IPS DF 6.9 (cell line): Measurements from ENCODE around the gene TNFSF9.
"Not testable (repeated sequence)": the region's sequence is repeated elsewhere in the genome, so short reads cannot be mapped to it uniquely, and the experiment has no call there.

ENCODE experiments used
- DNase-seq: peaks from one replicate; pipeline ENCODE4 v3.0.0-alpha.2; 2013; ENCODE audit warnings: low read depth, low spot score
- H3K27ac ChIP-seq: one replicate; pipeline ENCODE4 v1.5.1; 2013; ENCODE audit warnings: low read length, control low read depth
- H3K27me3 ChIP-seq: 2 replicates; pipeline ENCODE4 v1.6.1; 2013; ENCODE audit warnings: mild to moderate bottlenecking, low read length; ENCODE audit not compliant: control insufficient read depth, insufficient read depth
- H3K36me3 ChIP-seq: 2 replicates; pipeline ENCODE4 v1.6.1; 2013; ENCODE audit warnings: low read length; ENCODE audit not compliant: control insufficient read depth, insufficient read depth
- H3K4me1 ChIP-seq: 2 replicates; pipeline ENCODE4 v1.6.1; 2013; ENCODE audit warnings: low read length; ENCODE audit not compliant: control insufficient read depth, insufficient read depth
- H3K4me3 ChIP-seq: 2 replicates; pipeline ENCODE4 v1.5.1; 2013; ENCODE audit warnings: mild to moderate bottlenecking, low read length
- H3K9me3 ChIP-seq: 2 replicates; pipeline ENCODE4 v1.6.1; 2013; ENCODE audit warnings: low read length, inconsistent platforms; ENCODE audit not compliant: control insufficient read depth, insufficient read depth
- WGBS: extraction: QIAGEN DNeasy Blood & Tissue Kit; methylation state at CpG from one replicate; pipeline ENCODE4 v1.1.7; 2013; ENCODE audit warnings: mixed read lengths, missing lambda C conversion rate; ENCODE audit not compliant: insufficient read length, insufficient coverage; 5-methylcytosine and 5-hydroxymethylcytosine counted together

Gene TNFSF9

DNA sequence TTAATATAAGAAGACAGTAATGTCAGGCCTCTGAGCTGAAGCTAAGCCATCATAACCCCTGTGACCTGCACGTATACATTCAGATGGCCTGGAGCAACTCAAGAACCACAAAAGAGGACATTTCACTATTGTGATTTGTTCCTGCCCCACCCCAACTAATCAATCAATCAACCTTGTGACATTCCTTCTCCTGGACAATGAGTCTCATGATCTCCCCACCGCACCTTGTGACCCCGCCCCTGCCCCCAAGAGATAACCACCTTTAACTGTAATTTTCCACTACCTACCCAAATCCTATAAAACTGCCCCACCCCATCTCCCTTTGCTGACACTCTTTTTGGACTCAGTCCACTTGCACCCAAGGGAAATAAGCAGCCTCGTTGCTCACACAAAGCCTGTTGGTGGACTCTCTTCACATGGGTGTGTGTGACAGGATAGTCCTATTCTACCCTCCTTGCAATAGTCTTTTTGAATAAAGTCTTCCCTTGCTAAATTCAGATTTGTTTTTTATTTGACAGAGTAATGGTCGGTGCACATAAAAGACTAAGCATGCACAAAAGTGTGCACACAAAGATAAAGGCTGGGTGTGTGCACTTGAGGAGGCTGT, 46.1 kb downstream of the TNFSF9 start:
- Histone ChIP-seq H3K27ac (no peak overlapping the region), H3K9me3 (no peaks in the 10 kb centered on the region), H3K4me1 (no peaks in the 10 kb centered on the region; the same call in 1 of the 2 replicates), H3K27me3 (no peaks in the 10 kb centered on the region), H3K36me3 (no peaks in the 10 kb centered on the region), H3K4me3 (no peak overlapping the region)
- DNase-seq, result no peak
- no CpG with 5 or more reads among the region's 5 CpGs for WGBS

DNA sequence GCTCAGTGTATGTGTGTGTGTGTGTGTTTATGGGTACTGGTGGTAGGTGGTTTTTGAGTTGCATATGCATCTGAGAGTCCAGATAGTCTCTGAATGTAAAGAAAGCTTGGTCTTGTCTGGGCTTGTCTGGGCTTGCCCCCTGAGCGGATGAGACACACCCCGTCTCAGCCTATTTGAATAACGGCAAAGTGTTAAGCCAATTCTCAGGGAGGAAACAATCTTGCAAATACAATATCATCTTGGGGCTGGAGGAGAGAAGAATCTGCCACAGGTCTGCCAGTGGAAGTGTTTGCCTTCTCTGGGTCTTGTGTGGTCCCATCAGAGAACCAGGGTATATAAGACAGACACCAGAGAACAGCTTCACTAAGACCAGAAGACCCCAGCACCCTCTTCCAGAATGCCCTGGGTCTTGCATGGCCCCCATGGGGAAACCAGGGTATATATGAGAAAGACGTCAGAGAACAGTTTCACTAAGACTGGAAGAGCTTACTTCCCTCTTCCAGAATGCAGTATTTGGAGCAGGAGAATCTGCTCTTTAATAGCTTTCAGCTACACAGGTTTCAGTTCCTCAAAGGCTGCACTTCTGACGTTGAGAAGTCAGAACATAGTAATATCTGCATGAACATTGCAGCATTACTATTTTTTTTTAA, 46.8 kb downstream of the TNFSF9 start:
- H3K27ac ChIP-seq, result no peak overlapping the region
- H3K4me1 ChIP-seq, result no peaks in the 10 kb centered on the region; the same call in 1 of the 2 replicates
- WGBS, result no CpG with 5 or more reads among the region's 5 CpGs
- DNase-seq, result no peak
- no peaks in the 10 kb centered on the region for H3K27me3 ChIP-seq
- H3K36me3 ChIP-seq, result no peaks in the 10 kb centered on the region
- H3K9me3 ChIP-seq, result no peaks in the 10 kb centered on the region
- no peak overlapping the region for H3K4me3 ChIP-seq

DNA sequence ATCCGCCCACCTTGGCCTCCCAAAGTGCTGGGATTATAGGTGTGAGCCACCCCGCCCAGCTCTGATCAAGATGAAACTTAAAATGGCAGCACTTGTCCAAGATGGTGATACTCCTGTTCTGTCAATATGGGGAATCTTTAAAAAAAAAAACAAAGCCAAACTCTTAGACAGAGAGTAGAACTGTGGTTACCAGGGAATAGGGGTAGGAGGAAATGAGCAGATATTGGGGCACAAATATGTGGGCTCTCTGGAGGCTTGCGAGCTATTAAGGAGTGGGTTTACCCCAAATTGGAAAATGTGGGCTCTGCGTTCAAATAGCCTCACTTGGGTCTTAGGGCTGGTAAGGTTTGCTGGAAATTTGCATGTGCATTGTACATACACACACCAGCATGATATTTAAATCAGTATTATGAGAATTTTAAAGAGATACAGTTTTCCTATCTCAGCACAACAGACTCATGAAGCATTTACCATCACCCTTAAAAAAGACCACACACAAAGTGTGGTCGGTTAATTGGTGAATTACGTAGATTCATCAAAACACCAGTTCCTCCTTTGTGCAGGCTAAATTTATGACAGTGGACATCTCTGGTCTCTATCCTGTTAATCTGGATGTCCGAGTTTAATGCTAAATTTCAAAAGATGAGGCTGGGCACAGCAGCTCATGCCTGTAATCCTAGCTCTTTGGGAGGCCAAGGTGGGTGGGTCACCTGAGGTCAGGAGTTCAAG, 48.8 kb downstream of the TNFSF9 start:
- Histone ChIP-seq H3K4me3 (no peak overlapping the region), H3K4me1 (no peaks in the 10 kb centered on the region; the same call in 1 of the 2 replicates), H3K9me3 (no peaks in the 10 kb centered on the region), H3K27me3 (no peaks in the 10 kb centered on the region), H3K27ac (no peak overlapping the region), H3K36me3 (no peaks in the 10 kb centered on the region)
- no CpG with 5 or more reads among the region's 7 CpGs for WGBS
- no peak for DNase-seq

DNA sequence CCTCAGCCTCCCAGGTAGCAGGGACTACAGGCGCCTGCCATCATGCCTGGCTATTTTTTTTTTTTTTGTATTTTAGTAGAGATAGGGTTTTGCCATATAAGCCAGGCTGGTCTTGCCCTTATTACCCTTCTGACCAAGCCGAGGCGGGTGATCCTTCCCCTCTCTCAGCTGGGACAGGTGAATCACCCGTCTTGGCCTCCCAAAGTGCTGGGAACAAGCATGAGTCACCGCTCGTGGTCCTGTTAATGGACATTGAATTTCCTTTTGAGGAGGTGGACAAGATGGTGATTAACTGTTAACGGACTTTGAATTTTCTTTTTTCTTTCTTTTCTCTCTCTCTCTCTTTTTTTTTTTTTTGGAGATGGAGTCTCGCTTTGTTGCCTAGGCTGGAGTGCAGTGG, 49.5 kb downstream of the TNFSF9 start:
- Histone ChIP-seq H3K9me3 (no peaks in the 10 kb centered on the region), H3K27me3 (no peaks in the 10 kb centered on the region), H3K27ac (no peak overlapping the region), H3K4me1 (no peaks in the 10 kb centered on the region; the same call in 1 of the 2 replicates), H3K36me3 (no peaks in the 10 kb centered on the region), H3K4me3 (no peak overlapping the region)
- WGBS, result no CpG with 5 or more reads among the region's 8 CpGs
- DNase-seq, result no peak

DNA sequence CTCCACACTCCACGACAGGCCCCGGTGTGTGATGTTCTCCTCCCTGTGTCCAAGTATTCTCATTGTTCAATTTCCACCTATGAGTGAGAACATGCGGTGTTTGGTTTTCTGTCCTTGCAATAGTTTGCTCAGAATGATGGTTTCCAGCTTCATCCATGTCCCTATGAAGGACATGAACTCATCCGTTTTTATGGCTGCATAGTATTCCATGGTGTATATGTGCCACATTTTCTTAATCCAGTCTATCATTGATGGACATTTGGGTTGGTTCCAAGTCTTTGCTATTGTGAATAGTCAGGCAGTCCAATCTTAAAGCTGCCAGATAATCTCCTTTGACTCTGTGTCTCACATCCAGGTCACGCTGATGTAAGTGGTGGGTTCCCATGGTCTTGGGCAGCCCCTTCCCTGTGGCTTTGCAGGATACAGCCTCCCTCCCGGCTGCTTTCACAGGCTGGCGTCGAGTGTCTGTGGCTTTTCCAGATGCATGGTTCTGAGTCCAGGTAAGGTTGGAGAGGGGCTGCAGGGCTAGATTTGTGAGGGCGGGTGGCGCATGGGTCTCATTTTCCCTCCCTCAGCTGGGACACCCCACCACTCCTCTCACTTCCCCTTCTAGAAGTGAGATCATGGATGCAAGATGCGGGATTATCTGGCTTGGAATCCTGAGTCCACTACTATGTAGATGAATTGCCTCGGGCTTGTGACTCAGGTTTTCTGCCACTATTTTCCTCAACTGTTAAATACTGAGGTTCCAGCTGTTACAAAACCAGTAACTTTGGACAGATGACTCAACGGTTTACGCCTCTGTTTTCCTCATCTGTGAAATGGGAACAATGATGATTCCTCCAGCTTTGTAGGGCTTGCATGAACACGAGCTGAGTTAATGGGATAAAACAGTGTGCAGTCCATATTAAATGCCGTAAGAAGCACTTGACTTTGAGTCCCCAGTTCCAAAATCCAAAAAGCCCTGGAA, 52.0 kb downstream of the TNFSF9 start:
- DNase-seq, H3K9me3 ChIP-seq, H3K36me3 ChIP-seq, H3K4me1 ChIP-seq, H3K27me3 ChIP-seq, H3K4me3 ChIP-seq, H3K27ac ChIP-seq: not testable (repeated sequence)
- WGBS, result no CpG with 5 or more reads among the region's 16 CpGs
